SH-SY5Y (cell line): Measurements from ENCODE around the gene CXCL5.

ENCODE experiments used
- GATA2 ChIP-seq: IDR thresholded peaks from 2 replicates; pipeline ENCODE4 v1.6.1; 2011; ENCODE audit warnings: mild to moderate bottlenecking, low read depth, low read length
- GATA3 ChIP-seq: IDR thresholded peaks from 2 replicates; pipeline ENCODE4 v1.6.1; 2011; ENCODE audit warnings: low read depth, mild to moderate bottlenecking, low read length, moderate library complexity

CXCL5 gene

GRCh38 chr4:73967866-73968265 lies 30.6 kb downstream of the CXCL5 start:
- TF ChIP-seq GATA3: no peak
- TF ChIP-seq GATA2: no peak

GRCh38 chr4:73964862-73965611 lies 33.4 kb downstream of the CXCL5 start:
- TF ChIP-seq GATA3: no peak
- no peak for TF ChIP-seq GATA2

GRCh38 chr4:73962724-73963123 lies 35.8 kb downstream of the CXCL5 start:
- no peak for TF ChIP-seq GATA3
- TF ChIP-seq GATA2: no peak

GRCh38 chr4:73952352-73952751 lies 46.1 kb downstream of the CXCL5 start:
- no peak for TF ChIP-seq GATA3
- no peak for TF ChIP-seq GATA2

- TF ChIP-seq GATA2: no peak
- no peak for TF ChIP-seq GATA3
Observed at GRCh38 chr4:73948990-73949706, 49.3 kb downstream of the CXCL5 start.

- no peak for TF ChIP-seq GATA2
- TF ChIP-seq GATA3: no peak
Observed at GRCh38 chr4:73948291-73948690, 50.2 kb downstream of the CXCL5 start.

- TF ChIP-seq GATA2 (no peak), GATA3 (no peak)
Observed at GRCh38 chr4:73947239-73947985, 51.1 kb downstream of the CXCL5 start.

GRCh38 chr4:73945674-73946449 lies 52.6 kb downstream of the CXCL5 start:
- TF ChIP-seq GATA2 (no peak), GATA3 (no peak)
